ENCODE measurements around the gene PKN1.

PKN1 gene

DNA sequence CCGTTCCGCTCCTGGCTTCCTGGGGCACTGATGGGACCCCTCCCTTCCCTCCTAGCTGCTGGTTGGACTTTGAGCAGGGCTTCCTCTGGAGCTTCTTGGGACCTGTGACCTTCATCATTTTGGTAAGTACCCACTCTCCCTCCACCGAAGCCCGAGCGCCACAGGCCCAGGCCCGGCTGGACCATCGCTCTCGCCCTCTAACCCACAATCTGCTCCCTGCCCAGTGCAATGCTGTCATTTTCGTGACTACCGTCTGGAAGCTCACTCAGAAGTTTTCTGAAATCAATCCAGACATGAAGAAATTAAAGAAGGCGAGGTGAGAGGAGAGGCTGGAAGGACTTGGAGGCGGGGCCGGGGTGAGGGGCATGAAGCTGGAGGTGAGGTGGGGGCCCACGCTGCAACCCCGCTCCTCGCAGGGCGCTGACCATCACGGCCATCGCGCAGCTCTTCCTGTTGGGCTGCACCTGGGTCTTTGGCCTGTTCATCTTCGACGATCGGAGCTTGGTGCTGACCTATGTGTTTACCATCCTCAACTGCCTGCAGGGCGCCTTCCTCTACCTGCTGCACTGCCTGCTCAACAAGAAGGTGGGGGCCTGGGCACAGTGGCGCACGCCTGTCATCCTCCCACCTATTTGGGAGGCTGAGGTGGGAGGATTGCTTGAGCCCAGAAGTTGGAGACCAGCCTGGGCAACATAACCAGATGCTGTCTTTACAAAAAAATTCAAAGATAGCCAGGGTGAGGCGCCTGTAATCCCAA is 26.3 kb upstream of the PKN1 start:
- peak overlapping the region; percentile 66 for H2AFZ ChIP-seq (ENCODE audit: low read length)
- H2BK12ac ChIP-seq (ENCODE audit: low read length), result no peak overlapping the region
- no peak overlapping the region for H3K14ac ChIP-seq (ENCODE audit: low read length)
- H3K9ac ChIP-seq (ENCODE audit: low read depth, low read length, poor library complexity), result peak overlapping the region; percentile 82
- WGBS, 2 donors (ENCODE audit: extremely low coverage in 2 of 2, insufficient read length in 2 of 2, insufficient replicate concordance in 1 of 2), result no CpG with 5 or more reads among the region's 27 CpGs
- peak overlapping the region; percentile 70 for H3K27ac ChIP-seq (replicated peaks; ENCODE audit: low read length)
- H3K4ac ChIP-seq (ENCODE audit: low read length), result no peak overlapping the region
- H3K27me3 ChIP-seq (ENCODE audit: control insufficient read depth in 3 of 3, insufficient read depth in 3 of 3, low read depth in 1 of 3, low read length in 3 of 3), result peaks cover 0 to 3% (median 0%) of the 10 kb centered on the region in 3 experiments
- peak overlapping the region; percentile 36 for H2AK5ac ChIP-seq (ENCODE audit: low read depth, low read length)
- H3K36me3 ChIP-seq (replicated peaks in 1 of 2; ENCODE audit: control insufficient read depth in 2 of 2, insufficient read depth in 2 of 2, low read length in 2 of 2), result peaks cover 45 to 56% of the 10 kb centered on the region in 2 donors
- H3K4me2 ChIP-seq (ENCODE audit: insufficient read depth, low read length, poor library complexity, severe bottlenecking), result no peak overlapping the region
- H3K23ac ChIP-seq (ENCODE audit: low read depth, low read length, poor library complexity), result no peak overlapping the region
- peaks cover 3 to 7% of the 10 kb centered on the region in 2 donors for H3K4me1 ChIP-seq (ENCODE audit: control insufficient read depth in 2 of 2, insufficient read depth in 1 of 2, low read depth in 1 of 2, low read length in 2 of 2)
- peaks cover 0 to under 1% of the 10 kb centered on the region in 2 donors for H3K9me3 ChIP-seq (replicated peaks in 1 of 2; ENCODE audit: control insufficient read depth in 2 of 2, insufficient read depth in 1 of 2, low read depth in 1 of 2, low read length in 2 of 2)
- DNase-seq (ENCODE audit: low spot score), result no peak
- H2BK5ac ChIP-seq (ENCODE audit: low read length), result peak overlapping the region; percentile 54
- H2BK120ac ChIP-seq (ENCODE audit: low read depth, low read length), result no peak overlapping the region
- no peak overlapping the region for H3K18ac ChIP-seq (ENCODE audit: low read length)
- peaks cover 7% of the 10 kb centered on the region for H3K79me1 ChIP-seq (ENCODE audit: low read depth, low read length)
- H2BK15ac ChIP-seq (ENCODE audit: low read length), result peak overlapping the region; percentile 93
- H3K4me3 ChIP-seq (ENCODE audit: low read length in 2 of 2), result no peak overlapping the region
- H4K91ac ChIP-seq (ENCODE audit: low read depth, low read length, poor library complexity), result no peak overlapping the region
- peak overlapping the region; percentile 98 for H4K8ac ChIP-seq (ENCODE audit: low read depth, low read length)

DNA sequence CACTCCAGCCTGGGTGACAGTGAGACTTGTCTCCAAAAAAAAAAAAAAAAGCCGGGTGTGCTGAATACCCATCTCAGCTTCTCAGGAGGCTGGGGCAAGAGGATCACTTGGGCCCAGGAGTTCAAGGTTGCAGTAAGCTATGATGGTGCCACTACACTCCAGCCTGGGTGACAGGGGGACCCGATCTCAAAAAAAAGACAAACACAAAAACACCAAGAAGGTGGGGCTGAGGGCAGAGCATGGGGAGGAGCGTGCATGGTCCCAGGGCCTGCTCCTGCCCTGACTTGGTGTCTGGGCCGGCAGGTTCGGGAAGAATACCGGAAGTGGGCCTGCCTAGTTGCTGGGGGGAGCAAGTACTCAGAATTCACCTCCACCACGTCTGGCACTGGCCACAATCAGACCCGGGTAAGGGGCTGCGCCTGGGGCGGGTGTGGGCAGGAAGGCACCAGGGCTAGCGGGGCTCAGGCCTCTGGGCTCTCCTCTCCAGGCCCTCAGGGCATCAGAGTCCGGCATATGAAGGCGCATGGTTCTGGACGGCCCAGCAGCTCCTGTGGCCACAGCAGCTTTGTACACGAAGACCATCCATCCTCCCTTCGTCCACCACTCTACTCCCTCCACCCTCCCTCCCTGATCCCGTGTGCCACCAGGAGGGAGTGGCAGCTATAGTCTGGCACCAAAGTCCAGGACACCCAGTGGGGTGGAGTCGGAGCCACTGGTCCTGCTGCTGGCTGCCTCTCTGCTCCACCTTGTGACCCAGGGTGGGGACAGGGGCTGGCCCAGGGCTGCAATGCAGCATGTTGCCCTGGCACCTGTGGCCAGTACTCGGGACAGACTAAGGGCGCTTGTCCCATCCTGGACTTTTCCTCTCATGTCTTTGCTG is 25.3 kb upstream of the PKN1 start:
- no peak overlapping the region for H3K4me2 ChIP-seq (ENCODE audit: insufficient read depth, low read length, poor library complexity, severe bottlenecking)
- H2AFZ ChIP-seq (ENCODE audit: low read length), result no peak overlapping the region
- no peak overlapping the region for H4K8ac ChIP-seq (ENCODE audit: low read depth, low read length)
- peaks cover 15% of the 10 kb centered on the region for H3K79me1 ChIP-seq (ENCODE audit: low read depth, low read length)
- no peak overlapping the region for H2AK5ac ChIP-seq (ENCODE audit: low read depth, low read length)
- no peak overlapping the region for H2BK15ac ChIP-seq (ENCODE audit: low read length)
- no peak overlapping the region for H3K18ac ChIP-seq (ENCODE audit: low read length)
- peaks cover 3 to 7% of the 10 kb centered on the region in 2 donors for H3K4me1 ChIP-seq (ENCODE audit: control insufficient read depth in 2 of 2, insufficient read depth in 1 of 2, low read depth in 1 of 2, low read length in 2 of 2)
- H3K4me3 ChIP-seq (ENCODE audit: low read length in 2 of 2), result no peak overlapping the region
- H4K91ac ChIP-seq (ENCODE audit: low read depth, low read length, poor library complexity), result no peak overlapping the region
- no peak overlapping the region for H3K4ac ChIP-seq (ENCODE audit: low read length)
- H3K14ac ChIP-seq (ENCODE audit: low read length), result no peak overlapping the region
- H3K23ac ChIP-seq (ENCODE audit: low read depth, low read length, poor library complexity), result peak overlapping the region; percentile 31
- no peak for DNase-seq (ENCODE audit: low spot score)
- H3K9ac ChIP-seq (ENCODE audit: low read depth, low read length, poor library complexity), result no peak overlapping the region
- H3K27ac ChIP-seq (replicated peaks; ENCODE audit: low read length), result no peak overlapping the region
- no peak overlapping the region for H2BK120ac ChIP-seq (ENCODE audit: low read depth, low read length)
- peaks cover 0 to 2% of the 10 kb centered on the region in 2 donors for H3K9me3 ChIP-seq (replicated peaks in 1 of 2; ENCODE audit: control insufficient read depth in 2 of 2, insufficient read depth in 1 of 2, low read depth in 1 of 2, low read length in 2 of 2)
- H2BK5ac ChIP-seq (ENCODE audit: low read length), result no peak overlapping the region
- no peaks in the 10 kb centered on the region for H3K27me3 ChIP-seq (ENCODE audit: control insufficient read depth in 3 of 3, insufficient read depth in 3 of 3, low read depth in 1 of 3, low read length in 3 of 3)
- H2BK12ac ChIP-seq (ENCODE audit: low read length), result peak overlapping the region; percentile 6
- no CpG with 5 or more reads among the region's 20 CpGs for WGBS, 2 donors (ENCODE audit: extremely low coverage in 2 of 2, insufficient read length in 2 of 2, insufficient replicate concordance in 1 of 2)
- H3K36me3 ChIP-seq (replicated peaks in 1 of 2; ENCODE audit: control insufficient read depth in 2 of 2, insufficient read depth in 2 of 2, low read length in 2 of 2), result peaks cover 55 to 66% of the 10 kb centered on the region in 2 donors

DNA sequence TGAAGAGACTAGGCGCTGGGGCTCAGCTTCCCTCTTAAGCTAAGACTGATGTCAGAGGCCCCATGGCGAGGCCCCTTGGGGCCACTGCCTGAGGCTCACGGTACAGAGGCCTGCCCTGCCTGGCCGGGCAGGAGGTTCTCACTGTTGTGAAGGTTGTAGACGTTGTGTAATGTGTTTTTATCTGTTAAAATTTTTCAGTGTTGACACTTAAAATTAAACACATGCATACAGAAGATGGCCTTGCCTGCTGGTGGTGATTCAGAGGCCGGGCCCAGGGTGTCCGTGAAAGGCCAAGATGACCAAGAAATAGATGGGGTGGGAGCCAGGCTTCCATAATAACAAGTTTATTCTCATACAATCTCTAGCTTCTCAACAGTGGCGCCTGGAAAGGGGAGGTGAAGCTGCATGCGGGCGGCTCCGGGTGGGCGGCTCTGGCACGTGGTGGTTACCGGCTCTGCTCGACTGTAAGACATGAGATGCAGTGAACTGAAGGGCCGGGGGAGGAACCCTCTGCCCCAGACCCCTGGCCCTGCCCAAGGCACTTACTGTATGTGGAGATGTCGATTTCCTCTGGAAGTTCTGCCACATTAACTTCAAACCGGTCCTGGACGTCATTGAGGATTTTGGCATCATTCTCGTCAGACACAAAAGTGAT is 24.5 kb upstream of the PKN1 start:
- Histone ChIP-seq H2AFZ (ENCODE audit: low read length) (no peak overlapping the region), H2AK5ac (ENCODE audit: low read depth, low read length) (no peak overlapping the region), H2BK5ac (ENCODE audit: low read length) (peak overlapping the region; percentile 24), H3K9ac (ENCODE audit: low read depth, low read length, poor library complexity) (no peak overlapping the region), H3K4me2 (ENCODE audit: insufficient read depth, low read length, poor library complexity, severe bottlenecking) (no peak overlapping the region), H3K23ac (ENCODE audit: low read depth, low read length, poor library complexity) (peak overlapping the region; percentile 91), H3K27ac (replicated peaks; ENCODE audit: low read length) (no peak overlapping the region), H4K91ac (ENCODE audit: low read depth, low read length, poor library complexity) (no peak overlapping the region), H2BK15ac (ENCODE audit: low read length) (no peak overlapping the region), H3K4me1 (ENCODE audit: control insufficient read depth in 2 of 2, insufficient read depth in 1 of 2, low read depth in 1 of 2, low read length in 2 of 2) (peaks cover 3 to 7% of the 10 kb centered on the region in 2 donors), H3K36me3 (replicated peaks in 1 of 2; ENCODE audit: control insufficient read depth in 2 of 2, insufficient read depth in 2 of 2, low read length in 2 of 2) (peaks cover 58 to 73% of the 10 kb centered on the region in 2 donors), H3K27me3 (ENCODE audit: control insufficient read depth in 3 of 3, insufficient read depth in 3 of 3, low read depth in 1 of 3, low read length in 3 of 3) (no peaks in the 10 kb centered on the region), H4K8ac (ENCODE audit: low read depth, low read length) (no peak overlapping the region), H3K79me1 (ENCODE audit: low read depth, low read length) (peaks cover 22% of the 10 kb centered on the region), H2BK12ac (ENCODE audit: low read length) (no peak overlapping the region), H3K4ac (ENCODE audit: low read length) (no peak overlapping the region), H3K14ac (ENCODE audit: low read length) (no peak overlapping the region), H3K4me3 (ENCODE audit: low read length in 2 of 2) (no peak overlapping the region), H2BK120ac (ENCODE audit: low read depth, low read length) (no peak overlapping the region), H3K9me3 (replicated peaks in 1 of 2; ENCODE audit: control insufficient read depth in 2 of 2, insufficient read depth in 1 of 2, low read depth in 1 of 2, low read length in 2 of 2) (peaks cover 0 to 2% of the 10 kb centered on the region in 2 donors), H3K18ac (ENCODE audit: low read length) (no peak overlapping the region)
- WGBS, 2 donors (ENCODE audit: extremely low coverage in 2 of 2, insufficient read length in 2 of 2, insufficient replicate concordance in 1 of 2), result no CpG with 5 or more reads among the region's 20 CpGs
- no peak for DNase-seq (ENCODE audit: low spot score)
